ENCODE measurements around the gene MYCN.

The MYCN gene

GRCh38 chr2:15931319-15931890, 8.9 kb upstream of the MYCN start:
- DNase-seq: no peak

DNA sequence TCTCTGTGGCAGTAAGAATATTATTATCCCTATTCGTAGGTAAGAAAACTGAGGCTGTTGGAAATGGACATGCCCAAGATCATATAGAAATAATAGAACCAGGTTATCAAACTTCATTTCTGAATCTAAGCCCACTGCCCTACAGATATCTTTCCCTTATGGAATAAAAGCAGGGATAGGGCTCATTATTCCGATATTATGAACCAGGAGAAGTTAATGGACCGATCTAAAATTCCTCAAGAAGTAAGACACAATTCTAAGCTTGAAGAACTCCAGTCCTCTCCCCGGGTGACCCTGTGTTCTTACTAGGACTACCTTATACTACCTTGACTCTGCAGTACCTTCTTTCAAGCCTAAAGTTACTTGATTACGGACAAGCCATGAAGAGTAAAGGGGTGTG, 8.4 kb upstream of the MYCN start:
- no peak for DNase-seq

GRCh38 chr2:15932394-15933183, 7.8 kb upstream of the MYCN start:
- DNase-seq: no peak

DNA sequence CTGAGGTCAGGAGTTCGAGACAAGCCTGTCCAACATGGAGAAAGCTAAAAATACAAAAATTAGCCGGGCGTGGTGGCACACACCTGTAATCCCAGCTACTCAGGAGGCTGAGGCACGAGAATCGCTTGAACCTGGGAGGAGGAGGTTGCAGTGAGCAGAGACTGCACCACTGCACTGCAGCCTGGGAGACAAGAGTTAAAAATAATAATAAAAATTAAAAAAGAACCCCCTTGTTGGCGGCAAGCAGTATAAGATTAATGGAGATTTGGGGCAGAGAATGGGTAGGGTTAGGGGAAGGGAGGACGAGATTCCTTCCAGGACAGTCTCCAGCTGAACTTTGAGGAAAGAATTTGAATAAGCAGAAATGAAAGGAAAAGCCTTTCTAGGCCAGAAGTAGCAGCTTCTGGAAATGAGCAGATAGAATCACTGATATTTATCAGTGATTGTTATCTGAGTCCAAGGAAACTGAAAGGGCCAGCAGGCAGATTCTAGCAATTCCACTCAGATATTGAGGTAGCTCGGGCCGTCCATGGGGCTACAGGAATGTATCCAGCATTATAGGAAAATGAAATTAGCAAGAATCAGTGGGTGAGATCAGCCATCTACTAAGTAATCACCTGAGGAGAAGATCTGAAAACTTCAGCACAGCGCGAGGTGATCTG, 7.0 kb upstream of the MYCN start:
- DNase-seq: no peak

GRCh38 chr2:15934291-15934945, 5.9 kb upstream of the MYCN start:
- no peak for DNase-seq

DNA sequence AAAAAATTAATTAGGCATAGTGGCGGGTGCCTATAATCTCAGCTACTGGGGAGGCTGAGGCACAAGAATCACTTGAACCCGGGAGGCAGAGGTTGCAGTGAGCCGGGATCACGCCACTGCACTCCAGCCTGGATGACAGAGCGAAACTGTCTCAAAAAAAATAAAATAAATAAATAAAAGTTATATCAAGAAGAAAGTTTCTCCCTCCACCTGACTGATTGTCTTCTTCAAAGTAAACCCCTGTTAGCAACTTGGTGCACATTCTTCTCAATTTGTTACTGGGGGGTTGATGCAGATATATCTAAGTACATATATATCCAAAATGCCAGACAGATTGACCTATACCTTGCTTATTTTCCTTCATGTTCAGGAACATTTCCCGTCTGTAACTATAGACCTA, 5.2 kb upstream of the MYCN start:
- DNase-seq: no peak

DNA sequence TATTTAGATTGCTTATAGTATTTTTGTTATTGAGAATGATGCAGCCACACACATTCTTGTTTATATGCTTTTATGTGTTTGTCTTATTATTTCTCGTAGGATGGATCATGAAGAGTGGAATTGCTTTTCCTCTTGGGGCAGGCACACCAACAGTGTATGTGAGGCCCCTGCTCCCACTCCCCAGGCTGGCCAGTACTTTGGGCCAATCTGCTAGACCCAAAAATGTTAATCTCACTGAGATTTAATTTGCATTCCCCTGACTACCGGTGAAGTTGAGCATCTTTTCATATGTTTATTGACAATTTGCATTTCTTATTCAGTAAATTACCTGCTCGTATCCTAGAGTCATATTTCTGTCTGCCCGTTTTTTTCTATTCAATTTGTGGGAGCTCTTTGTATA, 4.7 kb upstream of the MYCN start:
- no peak for DNase-seq

GRCh38 chr2:15936277-15937104, 3.9 kb upstream of the MYCN start:
- no peak for DNase-seq

GRCh38 chr2:15937105-15937881, 3.1 kb upstream of the MYCN start:
- DNase-seq: no peak

- DNase-seq: no peak
Measured at GRCh38 chr2:15937882-15938802, 2.2 kb upstream of the MYCN start.

GRCh38 chr2:15938803-15939555, 1.4 kb upstream of the MYCN start:
- DNase-seq: no peak

DNA sequence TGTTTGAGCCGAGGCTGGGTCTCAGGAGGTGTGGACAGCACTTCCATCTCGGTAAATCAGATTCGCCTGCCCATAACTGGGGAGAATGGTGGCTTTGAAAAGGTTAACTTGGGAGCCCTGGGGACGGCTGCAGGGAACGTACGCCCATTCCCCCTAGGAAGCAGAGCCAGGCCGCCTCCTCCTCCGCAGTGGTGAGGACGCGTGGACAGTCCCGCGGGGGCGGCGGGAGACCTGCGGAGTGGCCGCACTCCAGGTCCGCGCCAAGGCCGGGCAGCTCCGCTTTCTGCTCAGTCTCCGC, 845 bp upstream of the MYCN start:
- no peak for DNase-seq

DNA sequence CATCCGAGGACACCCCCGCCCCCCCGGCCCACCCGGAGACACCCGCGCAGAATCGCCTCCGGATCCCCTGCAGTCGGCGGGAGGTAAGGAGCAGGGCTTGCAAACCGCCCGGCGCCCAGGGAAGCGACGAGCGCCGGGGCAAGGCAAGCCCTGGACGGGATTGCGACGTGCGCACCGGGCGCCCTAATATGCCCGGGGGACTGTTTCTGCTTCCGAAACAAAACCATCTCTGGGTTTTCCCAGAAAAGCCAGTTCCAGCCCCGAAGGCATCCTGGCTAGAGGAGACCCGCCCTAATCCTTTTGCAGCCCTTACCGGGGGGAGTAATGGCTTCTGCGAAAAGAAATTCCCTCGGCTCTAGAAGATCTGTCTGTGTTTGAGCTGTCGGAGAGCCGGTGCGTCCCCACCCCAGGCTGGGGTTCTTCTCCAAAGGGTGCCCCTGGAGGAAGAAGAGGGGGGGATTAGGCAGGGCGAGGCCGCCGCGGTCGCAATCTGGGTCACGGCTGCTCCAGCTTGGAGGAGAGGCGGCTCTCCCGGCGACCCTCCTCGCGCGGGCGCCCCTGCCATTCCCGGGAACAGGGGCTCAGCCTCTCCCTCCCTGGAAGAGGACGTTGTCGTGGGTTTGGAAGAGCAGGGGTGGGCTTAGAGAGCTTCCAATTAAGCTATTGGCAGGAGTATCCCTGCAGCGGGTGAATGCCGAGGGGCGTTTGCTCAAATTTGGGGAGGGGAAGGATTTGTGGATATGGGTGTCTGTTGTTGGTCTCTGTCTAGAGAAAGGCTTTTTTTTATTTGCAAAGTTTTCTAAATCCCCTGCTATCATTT, 521 bp downstream of the MYCN start:
- no peak for DNase-seq

- no peak for DNase-seq
Measured at GRCh38 chr2:15941481-15941850, 1.1 kb downstream of the MYCN start.

GRCh38 chr2:15941871-15942710, 1.7 kb downstream of the MYCN start:
- peak; percentile 8 for DNase-seq

GRCh38 chr2:15942711-15943345, 2.5 kb downstream of the MYCN start:
- DNase-seq: no peak

GRCh38 chr2:15943378-15944280, 3.3 kb downstream of the MYCN start:
- peak; percentile 29 for DNase-seq
